H1 (cell line): ENCODE data around the gene GSE1. TPM values are rescaled to one million over a fixed set of nuclear protein-coding genes. Genes with fewer than 3 reads are reported as not detected.
A peak's percentile ranks its signal among the peaks of the same experiment; 100 is the strongest.

ENCODE experiments used
- CTCF ChIA-PET: fragments of 300-600 bp; sonication (Branson Sonifier 250); formaldehyde crosslinking; loops from one replicate; lab custom pipeline; 2021; ENCODE audit not compliant: partially characterized antibody; lab: Charles Lee
- POLR2A ChIA-PET: fragments of 300-600 bp; sonication (Branson Sonifier 250); formaldehyde crosslinking; loops from one replicate; lab custom pipeline; 2021; ENCODE audit warnings: inconsistent platforms; ENCODE audit not compliant: partially characterized antibody; lab: Charles Lee
- DNase-seq, 2 experiments: peaks; one replicate each; pipeline versions ENCODE4 v3.0.0 to v3.0.0-alpha.2; 2010 to 2022; ENCODE audit warnings: low spot score in 2 of 2, low read depth in 1 of 2, mixed read lengths in 1 of 2
- FAIRE-seq: peaks from 2 replicates; lab custom pipeline; 2011; peaks lifted over from hg19 to GRCh38; lab: Jason Lieb, UNC
- H2AFZ ChIP-seq: 2 replicates; pipeline ENCODE4 v1.8.1; 2012; ENCODE audit warnings: low read length, inconsistent platforms
- H2AK5ac ChIP-seq: 2 replicates; pipeline ENCODE4 v1.6.1; 2013; ENCODE audit warnings: low read depth, low read length
- H2BK120ac ChIP-seq: replicated peaks from 2 replicates; pipeline ENCODE3; 2013; ENCODE audit warnings: low read depth, low read length, inconsistent platforms
- H2BK12ac ChIP-seq: 2 replicates; pipeline ENCODE4 v1.6.1; 2013; ENCODE audit warnings: low read depth, low read length
- H2BK15ac ChIP-seq: 2 replicates; pipeline ENCODE4 v1.6.1; 2013; ENCODE audit warnings: low read length
- H2BK20ac ChIP-seq: 2 replicates; pipeline ENCODE4 v1.6.1; 2013; ENCODE audit warnings: low read length
- H2BK5ac ChIP-seq: 2 replicates; pipeline ENCODE4 v1.6.1; 2013; ENCODE audit warnings: low read depth, low read length
- H3K14ac ChIP-seq: 2 replicates; pipeline ENCODE4 v1.6.1; 2013; ENCODE audit warnings: inconsistent platforms; ENCODE audit not compliant: insufficient read length
- H3K18ac ChIP-seq: 2 replicates; pipeline ENCODE4 v1.6.1; 2013; ENCODE audit warnings: low read length; ENCODE audit errors: extremely low read depth
- H3K23ac ChIP-seq: 2 replicates; pipeline ENCODE4 v1.6.1; 2013; ENCODE audit warnings: inconsistent platforms; ENCODE audit not compliant: insufficient read length
- H3K23me2 ChIP-seq: 2 replicates; pipeline ENCODE4 v1.6.1; 2013; ENCODE audit warnings: low read depth, low read length
- H3K27ac ChIP-seq: 2 replicates; pipeline ENCODE4 v1.6.1; 2011; ENCODE audit warnings: low read depth, low read length, inconsistent platforms
- H3K27me3 ChIP-seq, 4 experiments: replicated peaks in 1 of 4; 1 replicate in 1 of 4; 2 replicates in 3 of 4; pipeline versions ENCODE4 v1.6.1 to v1.8.1; 2011 to 2013; ENCODE audit warnings: low read length in 3 of 4, mild to moderate bottlenecking in 3 of 4, inconsistent platforms in 2 of 4, mixed read lengths in 2 of 4, moderate library complexity in 1 of 4; ENCODE audit not compliant: control insufficient read depth in 3 of 4, insufficient read depth in 3 of 4; ENCODE audit errors: extremely low read depth in 1 of 4
- H3K36me3 ChIP-seq, 4 experiments: 2 replicates each; pipeline versions ENCODE4 v1.6.1 to v1.8.1; 2011 to 2013; ENCODE audit warnings: mild to moderate bottlenecking in 4 of 4, low read length in 3 of 4, moderate library complexity in 2 of 4, control low read depth in 1 of 4, inconsistent platforms in 1 of 4; ENCODE audit not compliant: insufficient read depth in 4 of 4, control insufficient read depth in 2 of 4
- H3K4ac ChIP-seq: replicated peaks from 2 replicates; pipeline ENCODE3; 2013; ENCODE audit warnings: low read length, low read depth, mixed read lengths, inconsistent platforms; ENCODE audit not compliant: insufficient read length
- H3K4me1 ChIP-seq, 4 experiments: replicated peaks in 1 of 4; 1 replicate in 1 of 4; 2 replicates in 3 of 4; pipeline versions ENCODE4 v1.6.1 to v1.8.1; 2011 to 2013; ENCODE audit warnings: low read length in 3 of 4, inconsistent platforms in 2 of 4, mixed read lengths in 1 of 4; ENCODE audit not compliant: insufficient read depth in 4 of 4, control insufficient read depth in 3 of 4
- H3K4me2 ChIP-seq, 2 experiments: 2 replicates each; pipeline versions ENCODE4 v1.6.1 to v1.8.1; 2011 to 2013; ENCODE audit warnings: low read depth in 2 of 2, low read length in 2 of 2, control low read depth in 1 of 2, inconsistent platforms in 1 of 2, mild to moderate bottlenecking in 1 of 2; ENCODE audit not compliant: insufficient read depth in 1 of 2
- H3K4me3 ChIP-seq, 4 experiments: fragments of 200-600, 300-600 bp in 1 of 4; sonication (generic), shearing (Covaris generic), sonication (Bioruptor Twin) in 1 of 4; 2 replicates each; pipeline versions ENCODE4 v1.5.1 to v1.8.1; 2011 to 2016; ENCODE audit warnings: low read length in 4 of 4, low read depth in 3 of 4, control low read depth in 2 of 4, inconsistent platforms in 2 of 4, mild to moderate bottlenecking in 2 of 4, mixed read lengths in 1 of 4, moderate library complexity in 1 of 4; ENCODE audit not compliant: insufficient read depth in 2 of 4; ENCODE audit errors: extremely low read depth in 1 of 4
- H3K56ac ChIP-seq: replicated peaks from 2 replicates; pipeline ENCODE3; 2013; ENCODE audit warnings: low read depth, mild to moderate bottlenecking, mixed read lengths, low read length, inconsistent platforms; ENCODE audit not compliant: insufficient read length
- H3K79me1 ChIP-seq: 2 replicates; pipeline ENCODE4 v1.6.1; 2013; ENCODE audit warnings: low read depth, low read length, control low read depth
- H3K79me2 ChIP-seq, 2 experiments: 2 replicates each; pipeline versions ENCODE4 v1.6.1 to v1.8.1; 2012 to 2013; ENCODE audit warnings: low read length in 2 of 2, mild to moderate bottlenecking in 2 of 2, inconsistent platforms in 1 of 2; ENCODE audit not compliant: insufficient read depth in 2 of 2, control insufficient read depth in 1 of 2
- H3K9ac ChIP-seq, 4 experiments: replicated peaks in 1 of 4; 1 replicate in 1 of 4; 2 replicates in 3 of 4; pipeline versions ENCODE4 v1.6.1 to v1.8.1; 2011 to 2013; ENCODE audit warnings: low read depth in 3 of 4, low read length in 3 of 4, control low read depth in 2 of 4, mild to moderate bottlenecking in 2 of 4, moderate library complexity in 2 of 4, inconsistent platforms in 1 of 4; ENCODE audit errors: extremely low read depth in 1 of 4
- H3K9me3 ChIP-seq, 2 experiments: 2 replicates each; pipeline versions ENCODE4 v1.6.1 to v1.8.1; 2012 to 2013; ENCODE audit warnings: mild to moderate bottlenecking in 2 of 2, moderate library complexity in 2 of 2, control low read depth in 1 of 2, inconsistent platforms in 1 of 2, low read depth in 1 of 2, low read length in 1 of 2, mixed read lengths in 1 of 2; ENCODE audit not compliant: insufficient read depth in 2 of 2
- H4K20me1 ChIP-seq, 2 experiments: replicated peaks in 1 of 2; 2 replicates each; pipeline versions ENCODE3 to v1.8.1; 2011 to 2013; ENCODE audit warnings: inconsistent platforms in 2 of 2, low read length in 2 of 2, mild to moderate bottlenecking in 1 of 2; ENCODE audit not compliant: insufficient read depth in 2 of 2, control insufficient read depth in 1 of 2
- H4K5ac ChIP-seq: 2 replicates; pipeline ENCODE4 v1.6.1; 2013; ENCODE audit warnings: low read length, low read depth, mixed read lengths, inconsistent platforms; ENCODE audit not compliant: insufficient read length
- H4K8ac ChIP-seq: 2 replicates; pipeline ENCODE4 v1.8.0; 2013; ENCODE audit warnings: mild to moderate bottlenecking, moderate library complexity, low read length, inconsistent platforms; ENCODE audit not compliant: insufficient read depth; ENCODE audit errors: extremely low read depth
- H4K91ac ChIP-seq: replicated peaks from 2 replicates; pipeline ENCODE3; 2013; ENCODE audit warnings: low read length, mixed read lengths, inconsistent platforms; ENCODE audit not compliant: insufficient read length
- CHD2 ChIP-seq: IDR thresholded peaks from 2 replicates; pipeline ENCODE4 v1.6.1; 2012; ENCODE audit warnings: low read length, improper control_type of control experiment
- GABPA ChIP-seq: IDR thresholded peaks from 2 replicates; pipeline ENCODE4 v1.6.1; 2011; ENCODE audit warnings: mild to moderate bottlenecking, low read length, moderate library complexity, borderline replicate concordance; ENCODE audit not compliant: insufficient read depth
- POLR2A ChIP-seq, 2 experiments: IDR thresholded peaks; 1 replicate in 1 of 2; 2 replicates in 1 of 2; pipeline ENCODE4 v1.6.1; 2011; ENCODE audit warnings: low read depth in 2 of 2, low read length in 2 of 2, mild to moderate bottlenecking in 2 of 2; ENCODE audit errors: control extremely low read depth in 1 of 2
- ZNF274 ChIP-seq: IDR thresholded peaks from 2 replicates; pipeline ENCODE4 v1.7.0; 2012; ENCODE audit warnings: low read length, borderline replicate concordance; ENCODE audit errors: extremely low read depth
- WGBS, 2 experiments: shearing (Covaris generic) in 1 of 2; methylation state at CpG; one replicate each; pipeline versions ENCODE4 v1.1.6 to v1.1.7; 2013 to 2015; ENCODE audit warnings: low lambda C conversion rate in 2 of 2, mixed read lengths in 2 of 2, inconsistent platforms in 1 of 2, low coverage in 1 of 2, missing lambda C conversion rate in 1 of 2; ENCODE audit not compliant: insufficient replicate concordance in 2 of 2, insufficient coverage in 1 of 2, insufficient read length in 1 of 2; ENCODE audit errors: extremely low coverage in 1 of 2, missing lambda C conversion rate in 1 of 2; 5-methylcytosine and 5-hydroxymethylcytosine counted together
- polyA plus RNA-seq, 7 experiments: library from polyadenylated mRNA; depleted of rRNA in 3 of 7; stranded (reverse) in 5 of 7; unstranded in 2 of 7; fragments of >200 nt in 5 of 7; fragments of 200-250 nt in 2 of 7; gene quantifications; 1 replicate in 5 of 7; 2 replicates in 1 of 7; 4 replicates in 1 of 7; pipeline versions ENCODE4 v1.2.1 to v1.2.3, GENCODE V29; 2011 to 2013; ENCODE audit warnings: missing spikeins in 2 of 7, mixed read lengths in 2 of 7
- total RNA-seq: library from RNA; stranded (reverse); fragmentation: NEBNext Ultra II Directional; extraction: Animal tissue kit (Norgen Biotek cat#: 25700); gene quantifications from 2 replicates; pipeline ENCODE4 v1.2.1, GENCODE V29; 2021

GSE1 gene
- total and polyA plus RNA-seq, 2 of the 8 experiments (the other 6 are each of a cell fraction or from before 2014, with no cell fraction given), result 26.0 to 65.6 TPM

- H2AK5ac ChIP-seq, result no peak overlapping the region
- H3K4ac ChIP-seq, result no peak overlapping the region
- H3K27me3 ChIP-seq, result no peaks in the 10 kb centered on the region
- no peak overlapping the region for H3K27ac ChIP-seq
- H3K9me3 ChIP-seq, result no peaks in the 10 kb centered on the region
- H2BK120ac ChIP-seq, result no peak overlapping the region
- H3K4me3 ChIP-seq, result no peak overlapping the region
- H3K9ac ChIP-seq, result no peak overlapping the region
- no peaks in the 10 kb centered on the region for H3K79me1 ChIP-seq
- H3K23me2 ChIP-seq, result no peaks in the 10 kb centered on the region
- H3K18ac ChIP-seq, result no peak overlapping the region
- no peak overlapping the region for H2BK20ac ChIP-seq
- no peak overlapping the region for H4K91ac ChIP-seq
- H2BK12ac ChIP-seq, result no peak overlapping the region
- H2AFZ ChIP-seq, result no peak overlapping the region
- no peak overlapping the region for H3K56ac ChIP-seq
- no peak overlapping the region for H3K23ac ChIP-seq
- H4K5ac ChIP-seq, result no peak overlapping the region
- TF ChIP-seq CHD2 (no peak), ZNF274 (no peak), POLR2A (IDR thresholded peaks at IDR 0.05; ENCODE audit: control extremely low read depth in 1 of 2, low read depth in 2 of 2, low read length in 2 of 2) (0 out of 3 replicates have a peak, but pooled peaks of 1 of the 2 experiments have one; percentile 7), GABPA (no peak)
- H3K36me3 ChIP-seq, result peaks cover 41 to 88% (median 65%) of the 10 kb centered on the region in 4 experiments
- H4K20me1 ChIP-seq, result peaks cover 4 to 6% of the 10 kb centered on the region in 2 experiments
- H3K14ac ChIP-seq, result no peak overlapping the region
- H4K8ac ChIP-seq, result no peak overlapping the region; the same call in 1 of the 2 replicates
- H3K79me2 ChIP-seq, result no peaks in the 10 kb centered on the region
- POLR2A ChIA-PET, result interaction anchor here (0.9 to 10.5 kb wide), 7 partner anchors 8 to 273 kb away, joined by 3 to 77 read pairs (median 6); partner anchors contain the start of gene GINS2
- CTCF ChIA-PET, result interaction anchor here (0.9 to 37.0 kb wide), 13 partner anchors 10 to 430 kb away, joined by 3 to 620 read pairs (median 7); no protein-coding TSS in a partner anchor
- H2BK5ac ChIP-seq, result no peak overlapping the region
- DNase-seq (no peak), FAIRE-seq (no peak)
- WGBS, 2 experiments, result 90% methylated on average over 6 of the region's 6 CpGs; no CpG with 5 or more reads in 1 of the 2 experiments
- no peak overlapping the region for H2BK15ac ChIP-seq
- H3K4me2 ChIP-seq, result no peak overlapping the region
- H3K4me1 ChIP-seq, result no peaks in the 10 kb centered on the region
Observed at GRCh38 chr16:85674828-85675227, 61.7 kb downstream of the GSE1 start.
